Skin epidermis (tissue), 12 donors: ENCODE data around the gene GHRH.
A peak's percentile ranks its signal among the peaks of the same experiment; 100 is the strongest.

ENCODE experiments used
- H3K27ac ChIP-seq, 21 experiments: fragments of 200-600 bp; sonication (generic) in 11 of 21; one replicate each; pipeline ENCODE4 v1.5.0; 2020; ENCODE audit warnings: mild to moderate bottlenecking in 3 of 21, inconsistent platforms in 2 of 21, moderate library complexity in 2 of 21
- H3K4me3 ChIP-seq, 7 experiments: fragments of 200-600 bp; sonication (generic) in 2 of 7; one replicate each; pipeline ENCODE4 v1.5.0; 2020; ENCODE audit warnings: inconsistent platforms in 2 of 7, mild to moderate bottlenecking in 2 of 7, moderate library complexity in 1 of 7

GHRH gene

GRCh38 chr20:37243937-37244571 lies 17.6 kb downstream of the GHRH start:
- no peak overlapping the region for H3K4me3 ChIP-seq
- H3K27ac ChIP-seq: no peak overlapping the region

DNA sequence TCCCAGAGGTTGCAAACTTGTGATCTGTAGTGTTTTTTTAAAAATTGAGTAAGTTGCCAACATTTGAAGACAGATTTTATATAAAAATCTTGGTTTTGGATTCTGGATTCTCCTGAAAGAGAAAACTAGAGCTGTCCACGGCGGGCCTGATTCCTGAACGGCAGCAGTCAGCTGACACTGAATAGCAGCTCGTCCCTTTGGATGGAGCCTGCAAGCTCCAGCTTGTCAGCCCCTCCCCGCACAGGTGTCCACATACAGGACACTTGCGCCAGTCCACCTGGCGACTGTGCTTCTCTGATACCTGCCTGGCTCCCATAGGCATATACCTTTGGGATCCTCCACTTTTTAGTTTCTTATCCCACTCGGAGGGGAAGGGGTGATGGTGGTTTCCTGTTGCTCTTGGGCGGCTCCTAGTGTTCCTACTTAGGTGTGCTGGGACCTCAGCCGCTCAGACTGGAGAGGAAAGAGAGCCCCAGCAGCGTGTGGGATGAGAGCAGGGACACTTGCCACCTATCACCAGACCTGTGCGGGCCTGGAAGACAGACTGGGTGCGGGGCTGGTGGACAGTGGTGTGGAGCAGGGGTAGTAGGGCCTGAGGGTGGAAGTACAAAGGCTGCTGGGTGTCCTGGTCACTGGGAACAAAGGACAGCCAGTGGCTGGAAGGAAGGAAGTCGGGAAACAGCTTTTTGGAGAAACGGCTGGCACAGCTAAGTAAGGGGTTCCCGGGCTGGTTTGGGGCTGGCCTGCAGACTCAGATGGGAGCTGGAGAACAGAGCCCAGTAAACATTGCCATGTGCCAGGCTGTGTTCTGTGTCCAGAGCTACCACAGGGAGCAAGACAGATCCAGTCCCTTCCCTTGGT lies 18.3 kb downstream of the GHRH start:
- H3K4me3 ChIP-seq: no peak overlapping the region

GRCh38 chr20:37242503-37242902 lies 19.1 kb downstream of the GHRH start:
- Histone ChIP-seq H3K27ac (no peak overlapping the region), H3K4me3 (no peak overlapping the region)

More for the DNA sequence above, 18.3 kb downstream of the GHRH start:
- no peak overlapping the region for H3K27ac ChIP-seq

DNA sequence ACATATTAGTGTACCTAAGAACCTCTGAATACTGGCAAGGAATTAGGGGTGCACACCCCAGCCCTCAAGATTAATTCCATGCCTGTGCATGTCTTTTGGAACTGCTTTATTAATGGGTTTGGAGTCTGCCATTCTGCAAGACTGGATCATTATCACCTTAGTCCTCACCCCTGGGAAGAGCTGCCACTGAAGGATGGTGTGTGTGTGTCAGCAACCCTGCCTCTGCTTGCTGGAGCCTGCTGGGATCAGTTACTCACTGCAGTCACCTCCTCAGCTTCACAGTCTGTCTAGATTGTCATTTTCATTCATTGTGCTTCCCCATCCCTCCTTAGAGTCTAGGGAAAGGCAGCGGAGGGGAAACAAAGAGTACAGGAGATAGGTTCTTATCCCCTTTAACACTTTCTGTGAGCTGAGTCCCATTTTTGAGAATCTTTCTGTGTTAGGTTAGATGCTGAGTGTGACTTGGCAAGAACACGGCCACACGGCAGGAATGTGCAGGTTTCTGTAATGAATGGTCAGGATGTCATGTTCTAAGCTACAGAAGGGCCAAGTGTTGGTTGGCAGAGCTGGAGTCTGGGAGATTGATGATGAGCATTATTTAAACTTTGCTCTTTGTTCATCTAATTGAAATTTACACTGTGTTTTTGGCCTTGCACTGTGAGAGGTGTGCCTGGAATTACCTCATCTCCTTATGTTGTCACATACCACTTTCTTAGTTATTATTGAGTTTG lies 21.1 kb downstream of the GHRH start:
- Histone ChIP-seq H3K4me3 (no peak overlapping the region), H3K27ac (peak overlapping the region in 4 of 21 experiments; percentile 7 to 39 (median 16))

DNA sequence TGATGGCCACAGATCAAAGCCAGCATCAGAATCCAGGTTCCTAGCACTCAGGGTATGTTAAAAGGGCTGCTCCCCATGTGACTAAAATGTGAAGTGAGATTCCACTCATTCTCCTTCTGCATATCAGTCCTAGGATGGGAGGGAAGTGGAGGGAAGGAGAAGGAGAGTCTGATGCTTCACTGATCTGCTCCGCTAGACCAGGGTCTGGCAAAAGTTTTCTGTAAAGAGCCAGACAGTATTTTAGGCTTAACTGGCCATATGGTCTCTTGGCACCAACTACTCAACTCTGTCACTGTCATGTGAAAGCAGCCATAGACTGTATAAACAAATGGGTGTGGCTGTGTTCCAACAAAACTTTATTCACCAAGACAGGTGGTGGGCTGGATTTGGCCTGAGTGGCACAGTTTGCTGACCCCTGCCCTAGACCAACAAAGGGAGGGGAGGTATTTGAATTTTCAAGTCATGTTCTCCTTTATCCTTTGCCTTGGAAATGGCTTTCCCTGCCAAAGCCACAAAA lies 22.6 kb downstream of the GHRH start:
- H3K4me3 ChIP-seq: no peak overlapping the region
- H3K27ac ChIP-seq: peak overlapping the region in 1 of 21 experiments; percentile 12

- Histone ChIP-seq H3K4me3 (no peak overlapping the region), H3K27ac (peak overlapping the region in 1 of 21 experiments; percentile 12)
Measured at GRCh38 chr20:37238426-37238825, 23.2 kb downstream of the GHRH start.

DNA sequence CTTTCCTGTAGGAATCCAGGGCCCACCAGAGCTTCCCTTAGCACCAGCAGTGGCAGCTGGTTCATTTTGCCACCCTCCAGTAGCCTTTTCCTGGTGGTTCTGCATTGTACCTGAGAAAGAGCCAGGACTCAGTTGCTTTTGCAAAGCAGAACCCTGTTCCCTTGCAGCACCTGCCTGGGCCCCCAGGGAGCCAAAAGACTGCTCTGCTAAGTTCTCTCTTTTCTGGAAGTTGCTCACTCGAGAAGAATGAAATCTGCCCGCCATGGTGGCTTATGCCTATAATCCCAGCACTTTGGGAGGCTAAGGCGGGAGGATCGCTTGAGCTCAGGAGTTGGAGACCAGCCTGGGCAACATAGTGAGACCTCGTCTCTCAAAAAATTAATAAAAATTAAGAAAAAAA lies 24.0 kb downstream of the GHRH start:
- H3K4me3 ChIP-seq: no peak overlapping the region
- no peak overlapping the region for H3K27ac ChIP-seq

GRCh38 chr20:37236462-37236861 lies 25.2 kb downstream of the GHRH start:
- H3K4me3 ChIP-seq: no peak overlapping the region
- no peak overlapping the region for H3K27ac ChIP-seq

DNA sequence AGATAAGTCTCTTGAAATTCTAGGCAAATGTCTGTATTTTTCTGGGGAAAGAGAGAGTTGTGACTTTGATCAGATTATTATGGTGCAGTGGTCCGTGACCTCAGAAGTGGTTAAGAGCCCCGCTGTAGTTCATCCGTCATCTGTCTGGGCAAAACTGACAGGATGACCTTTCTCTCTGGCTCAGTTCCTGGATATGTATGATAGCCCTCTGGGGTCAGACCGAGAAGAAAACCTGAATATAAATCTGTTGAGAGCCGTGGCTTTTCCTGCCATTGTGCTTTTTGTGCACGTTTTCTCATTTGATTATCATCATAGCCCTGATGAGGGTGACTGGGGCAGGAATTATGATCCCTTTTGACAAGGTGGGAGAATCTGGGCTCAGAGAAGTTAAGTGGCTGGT lies 26.5 kb downstream of the GHRH start:
- no peak overlapping the region for H3K4me3 ChIP-seq
- H3K27ac ChIP-seq: no peak overlapping the region

DNA sequence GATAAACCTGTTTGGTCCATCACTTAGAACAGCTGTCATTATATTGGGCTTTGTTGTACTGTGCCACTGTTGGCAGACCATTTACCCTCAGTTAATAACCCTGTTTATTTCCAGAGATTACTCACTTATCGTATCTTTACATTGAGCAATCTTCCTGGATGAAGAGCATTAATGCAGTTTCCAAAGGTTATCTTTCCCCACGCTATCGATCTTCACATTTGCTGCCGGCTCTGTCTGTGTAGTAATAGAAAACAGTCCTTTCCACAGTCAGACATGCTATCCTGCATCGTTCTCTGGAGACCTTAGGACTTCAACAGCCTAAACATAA lies 27.4 kb downstream of the GHRH start:
- H3K4me3 ChIP-seq: no peak overlapping the region
- H3K27ac ChIP-seq: no peak overlapping the region

GRCh38 chr20:37233548-37234253 lies 27.9 kb downstream of the GHRH start:
- no peak overlapping the region for H3K4me3 ChIP-seq
- H3K27ac ChIP-seq: no peak overlapping the region

DNA sequence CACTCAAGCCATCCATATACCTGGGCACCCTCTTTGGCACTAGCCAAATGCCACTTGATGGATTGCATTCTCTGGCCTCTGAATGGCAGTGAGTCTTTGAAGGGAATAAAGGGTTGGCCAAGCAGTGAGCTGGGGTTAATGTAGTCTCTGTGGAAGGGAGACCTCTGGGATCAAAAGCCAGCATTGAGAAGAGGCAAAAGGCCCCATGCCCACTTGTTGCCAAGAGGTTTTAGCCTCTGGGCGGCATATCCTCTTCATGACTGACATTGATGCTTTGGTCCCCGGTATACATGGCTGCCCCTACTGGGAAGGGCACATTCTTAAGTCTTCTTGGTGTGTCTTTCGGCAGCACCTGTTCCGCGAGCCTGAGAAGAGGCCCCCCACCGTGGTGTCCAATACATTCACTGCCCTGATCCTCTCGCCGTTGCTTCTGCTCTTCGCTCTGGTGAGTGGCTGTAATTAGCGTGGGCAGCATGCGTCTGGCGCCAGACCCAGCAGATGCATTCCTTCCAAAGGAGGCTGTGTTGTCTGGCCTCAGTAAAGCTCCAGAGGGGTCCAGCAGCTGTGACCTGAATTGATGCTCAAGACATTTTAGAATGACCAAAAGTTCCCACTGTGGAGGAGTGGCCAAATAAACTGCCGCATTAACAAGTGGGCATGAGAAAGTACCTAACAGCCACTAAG lies 29.5 kb downstream of the GHRH start:
- Histone ChIP-seq H3K4me3 (no peak overlapping the region), H3K27ac (no peak overlapping the region)

GRCh38 chr20:37230200-37230599 lies 31.4 kb downstream of the GHRH start:
- H3K27ac ChIP-seq: no peak overlapping the region
- no peak overlapping the region for H3K4me3 ChIP-seq

DNA sequence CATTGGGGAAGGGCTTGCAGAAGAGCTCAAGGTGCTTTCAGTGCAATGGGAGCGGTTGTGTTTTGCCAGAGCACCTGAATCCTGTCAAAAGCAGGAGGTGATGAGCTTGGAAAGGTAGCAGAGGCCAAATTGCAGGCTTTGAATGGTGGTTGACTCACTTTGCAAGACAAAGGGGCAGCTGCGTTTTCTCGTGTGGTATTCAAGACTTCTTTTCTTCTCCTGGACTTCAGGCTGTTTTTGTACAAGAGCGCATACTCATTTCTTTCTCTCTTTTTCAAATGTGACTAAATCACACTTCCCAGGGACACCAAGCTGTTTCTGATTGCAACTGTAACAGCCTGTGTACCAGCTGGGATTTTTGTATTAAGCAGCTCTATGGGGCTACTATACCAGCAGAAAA lies 32.3 kb downstream of the GHRH start:
- H3K27ac ChIP-seq: no peak overlapping the region
- no peak overlapping the region for H3K4me3 ChIP-seq

DNA sequence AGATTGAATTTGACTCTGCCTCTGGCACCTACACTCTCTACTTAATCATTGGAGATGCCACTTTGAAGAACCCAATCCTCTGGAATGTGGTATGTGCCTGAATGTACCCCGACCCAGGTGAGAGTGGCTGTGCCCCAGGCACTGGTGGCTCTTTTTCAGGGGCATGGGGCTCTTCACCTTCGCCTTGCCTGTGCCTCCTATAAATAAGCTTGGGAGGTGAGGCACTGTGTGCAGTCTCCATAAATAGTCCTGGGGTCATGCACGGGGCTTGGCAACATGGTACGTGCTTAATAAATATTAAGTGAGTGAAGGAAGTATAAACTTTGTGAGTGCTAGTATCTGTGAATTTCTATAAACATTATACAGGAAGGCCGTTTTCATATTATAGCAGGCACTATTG lies 33.0 kb downstream of the GHRH start:
- Histone ChIP-seq H3K4me3 (no peak overlapping the region), H3K27ac (no peak overlapping the region)

DNA sequence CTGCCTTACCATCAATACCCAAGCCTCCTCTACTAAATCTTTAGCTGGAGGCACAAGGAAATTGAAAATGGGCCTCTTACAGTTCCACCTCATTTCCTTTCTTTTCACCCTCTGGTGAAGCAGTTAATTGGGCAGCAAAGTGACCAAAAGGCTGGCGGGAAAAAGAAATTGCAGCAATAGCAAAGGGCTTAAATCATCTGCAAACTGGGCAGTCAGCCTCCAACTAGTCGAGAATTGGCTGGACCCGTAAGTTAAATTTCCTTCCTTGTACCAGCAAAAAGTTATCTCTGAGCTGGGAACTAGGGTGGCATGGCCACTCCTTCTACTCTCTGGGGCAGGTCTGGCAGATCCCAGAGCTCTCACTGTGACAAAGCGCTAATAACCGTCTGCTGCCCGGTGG lies 33.5 kb downstream of the GHRH start:
- H3K27ac ChIP-seq: no peak overlapping the region
- no peak overlapping the region for H3K4me3 ChIP-seq

DNA sequence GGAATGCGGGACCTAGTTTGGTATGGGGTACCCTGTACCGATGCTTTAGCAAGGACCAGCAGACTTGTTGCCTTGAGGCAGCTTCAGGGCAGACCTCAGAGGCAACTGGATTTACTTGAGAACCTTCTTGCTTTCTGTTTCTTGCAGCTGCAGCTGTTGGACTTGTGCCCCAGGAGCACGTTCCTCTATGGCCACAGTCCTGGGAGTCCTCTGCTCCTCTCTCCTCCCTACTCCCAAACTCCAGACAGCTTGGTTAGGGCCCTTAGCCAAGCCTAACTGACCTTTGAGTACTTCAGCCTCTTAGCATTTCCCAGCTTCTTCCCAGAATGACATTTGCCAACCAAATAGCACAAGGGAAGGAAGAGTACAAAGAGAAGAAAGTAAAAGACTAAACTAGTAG lies 34.7 kb downstream of the GHRH start:
- H3K4me3 ChIP-seq: no peak overlapping the region
- peak overlapping the region in 1 of 21 experiments; percentile 5 for H3K27ac ChIP-seq

- no peak overlapping the region for H3K27ac ChIP-seq
Measured at GRCh38 chr20:37225146-37225545, 36.5 kb downstream of the GHRH start.

DNA sequence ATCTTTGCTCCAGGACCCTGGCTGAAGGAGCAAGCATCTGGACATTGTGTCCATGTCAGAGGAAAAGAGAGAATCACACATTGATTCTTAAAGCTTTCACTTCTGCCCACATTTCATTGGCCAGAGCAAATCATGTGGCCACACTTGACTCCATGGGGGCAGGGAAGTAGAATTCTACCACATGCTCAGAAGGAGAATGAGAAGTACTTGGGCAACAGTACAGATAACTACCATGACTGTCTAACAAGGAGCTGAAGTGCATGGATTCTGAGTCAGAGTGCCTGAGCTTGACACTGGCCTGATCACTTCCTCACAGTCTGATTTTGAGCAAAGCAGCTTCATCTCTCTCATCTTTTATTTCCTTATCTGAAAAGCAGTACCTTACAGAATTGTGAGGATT lies 38.6 kb downstream of the GHRH start:
- Histone ChIP-seq H3K4me3 (no peak overlapping the region), H3K27ac (peak overlapping the region in 1 of 21 experiments; percentile 2)

More at GRCh38 chr20:37225146-37225545, 36.5 kb downstream of the GHRH start:
- no peak overlapping the region for H3K4me3 ChIP-seq
